ENCODE measurements around the gene DYNC1LI1. TPM values are rescaled to one million over a fixed set of nuclear protein-coding genes. Genes with fewer than 3 reads are reported as not detected.

DYNC1LI1 gene
- total RNA-seq, 1 experiment from 2014 or later, result 56.2 TPM

DNA sequence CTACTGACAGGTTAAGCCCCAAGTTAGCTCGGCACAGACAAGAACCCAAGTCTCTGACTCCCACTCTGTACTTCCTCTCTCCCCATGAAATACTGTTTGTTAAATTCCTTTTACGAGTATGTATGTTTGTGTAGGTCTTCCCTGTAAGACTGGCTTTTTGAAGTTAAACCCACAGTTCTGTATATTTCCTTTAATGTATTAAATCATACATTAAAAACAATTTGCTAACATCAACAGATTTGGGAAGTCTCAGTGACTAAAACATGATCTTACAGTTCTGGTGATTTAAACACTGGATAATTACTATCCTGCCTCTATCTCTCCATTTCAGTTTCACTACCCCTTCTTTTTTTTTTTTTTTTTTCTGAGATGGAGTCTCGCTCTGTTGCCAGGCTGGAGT lies 72.4 kb downstream of the DYNC1LI1 start:
- H4K8ac ChIP-seq (replicated peaks; ENCODE audit: insufficient read length, low read depth, low read length), result no peak overlapping the region
- H3K23ac ChIP-seq (ENCODE audit: insufficient read length, low read depth, low read length), result no peak overlapping the region
- no peak for DNase-seq
- H3K27ac Mint-ChIP-seq, result no peak overlapping the region
- H2AK5ac ChIP-seq (ENCODE audit: insufficient read length, low read length), result no peak overlapping the region
- H2BK5ac ChIP-seq (ENCODE audit: insufficient read length, low read length), result no peak overlapping the region
- H3K4me2 ChIP-seq (ENCODE audit: insufficient read depth, insufficient read length, low read length), result no peak overlapping the region
- H2BK20ac ChIP-seq (ENCODE audit: low read depth, low read length, poor library complexity, severe bottlenecking), result no peak overlapping the region
- no CpG with 5 or more reads among the region's 3 CpGs for WGBS (ENCODE audit: extremely low coverage, insufficient read length, low lambda C conversion rate)
- H3K79me2 ChIP-seq (ENCODE audit: insufficient read depth, low read length), result no peaks in the 10 kb centered on the region; the same call in 1 of the 2 replicates
- H3K9me3 Mint-ChIP-seq, result no peaks in the 10 kb centered on the region; a peak in 1 of 5 replicates
- peaks cover 11 to 19% of the 10 kb centered on the region in 2 experiments for H3K4me1 Mint-ChIP-seq
- no peak overlapping the region for H2AFZ ChIP-seq (ENCODE audit: low read length)
- no peak overlapping the region for H4K5ac ChIP-seq (ENCODE audit: insufficient read length, low read depth, low read length)
- no peak overlapping the region for H4K91ac ChIP-seq (ENCODE audit: insufficient read length, low read depth, low read length)
- no peak overlapping the region for H3K4me3 Mint-ChIP-seq
- no peak overlapping the region for H3T11ph ChIP-seq (ENCODE audit: low read length)
- H3K9ac ChIP-seq (ENCODE audit: extremely low read depth, insufficient read length, low read length), result no peak overlapping the region
- H3K56ac ChIP-seq (ENCODE audit: insufficient read length, low read depth, low read length), result no peak overlapping the region
- no peak overlapping the region for H2BK120ac ChIP-seq (ENCODE audit: low read depth, low read length, poor library complexity, severe bottlenecking)
- peaks cover 3 to 8% (median 5%) of the 10 kb centered on the region in 3 experiments; a peak in 4 of 7 replicates for H3K36me3 Mint-ChIP-seq (ENCODE audit: insufficient read depth in 1 of 3, low read depth in 3 of 3)
- peaks cover under 1% of the 10 kb centered on the region for H4K20me1 ChIP-seq (ENCODE audit: control insufficient read depth, insufficient read depth, insufficient read length)
- no peak overlapping the region for H3K18ac ChIP-seq (ENCODE audit: insufficient read length, low read depth, low read length)
- H3K9me3 ChIP-seq (ENCODE audit: control insufficient read depth, low read depth, low read length), result no peaks in the 10 kb centered on the region
- no peak overlapping the region for H2BK15ac ChIP-seq (ENCODE audit: low read depth, low read length)
- H3K14ac ChIP-seq (ENCODE audit: insufficient read depth, low read length), result no peak overlapping the region
- no peaks in the 10 kb centered on the region; the same call in 1 of the 2 replicates for H3K27me3 Mint-ChIP-seq (ENCODE audit: low read depth)
- H3K4me1 ChIP-seq (ENCODE audit: insufficient read depth, low read length), result peaks cover 1% of the 10 kb centered on the region; the same call in 1 of the 2 replicates
- no peaks in the 10 kb centered on the region for H3K23me2 ChIP-seq (ENCODE audit: insufficient read length, low read depth, low read length, poor library complexity, severe bottlenecking)
- no peaks in the 10 kb centered on the region for H3K79me1 ChIP-seq (ENCODE audit: insufficient read depth, low read depth, low read length, poor library complexity, severe bottlenecking)
- H3K4ac ChIP-seq (ENCODE audit: low read depth, low read length), result no peak overlapping the region
- no peak overlapping the region for H2BK12ac ChIP-seq (ENCODE audit: insufficient read length, low read depth, low read length)
- TF ChIP-seq, protein P1, sequence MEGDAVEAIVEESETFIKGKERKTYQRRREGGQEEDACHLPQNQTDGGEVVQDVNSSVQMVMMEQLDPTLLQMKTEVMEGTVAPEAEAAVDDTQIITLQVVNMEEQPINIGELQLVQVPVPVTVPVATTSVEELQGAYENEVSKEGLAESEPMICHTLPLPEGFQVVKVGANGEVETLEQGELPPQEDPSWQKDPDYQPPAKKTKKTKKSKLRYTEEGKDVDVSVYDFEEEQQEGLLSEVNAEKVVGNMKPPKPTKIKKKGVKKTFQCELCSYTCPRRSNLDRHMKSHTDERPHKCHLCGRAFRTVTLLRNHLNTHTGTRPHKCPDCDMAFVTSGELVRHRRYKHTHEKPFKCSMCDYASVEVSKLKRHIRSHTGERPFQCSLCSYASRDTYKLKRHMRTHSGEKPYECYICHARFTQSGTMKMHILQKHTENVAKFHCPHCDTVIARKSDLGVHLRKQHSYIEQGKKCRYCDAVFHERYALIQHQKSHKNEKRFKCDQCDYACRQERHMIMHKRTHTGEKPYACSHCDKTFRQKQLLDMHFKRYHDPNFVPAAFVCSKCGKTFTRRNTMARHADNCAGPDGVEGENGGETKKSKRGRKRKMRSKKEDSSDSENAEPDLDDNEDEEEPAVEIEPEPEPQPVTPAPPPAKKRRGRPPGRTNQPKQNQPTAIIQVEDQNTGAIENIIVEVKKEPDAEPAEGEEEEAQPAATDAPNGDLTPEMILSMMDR (conservative IDR thresholded peaks at IDR 0.05), result no peak
- H3K27me3 ChIP-seq (ENCODE audit: insufficient read depth, low read length), result no peaks in the 10 kb centered on the region
- no peak overlapping the region for H3K27ac ChIP-seq (ENCODE audit: insufficient read length, low read depth, low read length)

All from H9 (cell line).